Measurements from ENCODE around the gene MT1H.

MT1H gene

GRCh38 chr16:56708525-56709442 lies 39.2 kb downstream of the MT1H start:
- POLR2A ChIA-PET, result no interaction called here
- CTCF ChIA-PET, result interaction anchor here (0.9 to 2.8 kb wide), 4 partner anchors 13 to 194 kb away, joined by 3 to 10 read pairs (median 4); no protein-coding TSS in a partner anchor
- no peak for TF ChIP-seq CTCF (IDR thresholded peaks at IDR 0.05; ENCODE audit: control extremely low read depth, extremely low read depth, low read depth, missing control alignments)
- no peak for DNase-seq (ENCODE audit: extremely low spot score)

GRCh38 chr16:56709443-56710040 lies 39.9 kb downstream of the MT1H start:
- no peak for TF ChIP-seq CTCF (IDR thresholded peaks at IDR 0.05; ENCODE audit: control extremely low read depth, extremely low read depth, low read depth, missing control alignments)
- POLR2A ChIA-PET, result interaction anchor here (0.5 kb wide), 1 partner anchor 26 kb away, joined by 4 read pairs; no protein-coding TSS in a partner anchor
- no peak for DNase-seq (ENCODE audit: extremely low spot score)
- CTCF ChIA-PET, result interaction anchor here (1.1 to 1.3 kb wide), 3 partner anchors 39 to 195 kb away, joined by 3 to 5 read pairs (median 3); no protein-coding TSS in a partner anchor

GRCh38 chr16:56710181-56710737 lies 40.6 kb downstream of the MT1H start:
- TF ChIP-seq CTCF (IDR thresholded peaks at IDR 0.05; ENCODE audit: control extremely low read depth, extremely low read depth, low read depth, missing control alignments), result no peak
- CTCF ChIA-PET, result interaction anchor here (1.3 kb wide), 3 partner anchors 8 to 134 kb away, joined by 3 to 6 read pairs (median 5); no protein-coding TSS in a partner anchor
- POLR2A ChIA-PET, result interaction anchor here (0.5 kb wide), 1 partner anchor 25 kb away, joined by 4 read pairs; no protein-coding TSS in a partner anchor
- no peak for DNase-seq (ENCODE audit: extremely low spot score)

GRCh38 chr16:56711862-56712261 lies 42.2 kb downstream of the MT1H start:
- DNase-seq (ENCODE audit: extremely low spot score), result no peak
- ChIA-PET CTCF (interaction anchor here (1.0 kb wide), 1 partner anchor 108 kb away, joined by 3 read pairs; no protein-coding TSS in a partner anchor), POLR2A (no interaction called here)
- TF ChIP-seq CTCF (IDR thresholded peaks at IDR 0.05; ENCODE audit: control extremely low read depth, extremely low read depth, low read depth, missing control alignments), result no peak

- CTCF ChIA-PET, result no interaction called here
- no peak for TF ChIP-seq CTCF (IDR thresholded peaks at IDR 0.05; ENCODE audit: control extremely low read depth, extremely low read depth, low read depth, missing control alignments)
- POLR2A ChIA-PET, result no interaction called here
- DNase-seq (ENCODE audit: extremely low spot score), result no peak
These were observed 44.2 kb downstream of the MT1H start for GRCh38 chr16:56713794-56714193.

- no peak for TF ChIP-seq CTCF (IDR thresholded peaks at IDR 0.05; ENCODE audit: control extremely low read depth, extremely low read depth, low read depth, missing control alignments)
- ChIA-PET CTCF (interaction anchor here (5.8 kb wide), 1 partner anchor 13 kb away, joined by 42 read pairs; no protein-coding TSS in a partner anchor), POLR2A (no interaction called here)
- DNase-seq (ENCODE audit: extremely low spot score), result no peak
These were observed 45.5 kb downstream of the MT1H start for GRCh38 chr16:56715126-56715525.

Measured in GM10248 (cell line).